ENCODE measurements around the gene BPI.
"Not testable (repeated sequence)": the region's sequence is repeated elsewhere in the genome, so short reads cannot be mapped to it uniquely, and the experiment has no call there.

BPI gene

DNA sequence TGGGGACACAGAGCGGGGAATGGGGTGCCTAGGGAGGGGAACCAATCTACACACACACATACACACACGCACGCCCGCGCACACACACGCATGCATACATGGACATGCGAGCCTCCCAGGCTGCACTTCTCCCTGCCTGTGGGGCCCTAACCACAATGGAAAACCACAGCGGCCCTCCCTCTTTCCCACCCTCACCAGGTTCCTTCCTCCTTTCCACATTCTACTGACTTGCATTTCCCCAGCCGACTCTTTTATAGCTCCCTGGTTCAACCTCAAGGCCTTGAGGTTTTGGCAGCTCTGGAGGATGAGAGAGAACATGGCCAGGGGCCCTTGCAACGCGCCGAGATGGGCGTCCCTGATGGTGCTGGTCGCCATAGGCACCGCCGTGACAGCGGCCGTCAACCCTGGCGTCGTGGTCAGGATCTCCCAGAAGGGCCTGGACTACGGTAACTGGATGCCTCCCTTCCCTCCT is at the start of gene BPI:
BPI (plus strand) TSS at position 249 of the 472 bp plus-strand sequence; CDS start at position 317, 68 bp downstream.
- TF ChIP-seq, protein P1, sequence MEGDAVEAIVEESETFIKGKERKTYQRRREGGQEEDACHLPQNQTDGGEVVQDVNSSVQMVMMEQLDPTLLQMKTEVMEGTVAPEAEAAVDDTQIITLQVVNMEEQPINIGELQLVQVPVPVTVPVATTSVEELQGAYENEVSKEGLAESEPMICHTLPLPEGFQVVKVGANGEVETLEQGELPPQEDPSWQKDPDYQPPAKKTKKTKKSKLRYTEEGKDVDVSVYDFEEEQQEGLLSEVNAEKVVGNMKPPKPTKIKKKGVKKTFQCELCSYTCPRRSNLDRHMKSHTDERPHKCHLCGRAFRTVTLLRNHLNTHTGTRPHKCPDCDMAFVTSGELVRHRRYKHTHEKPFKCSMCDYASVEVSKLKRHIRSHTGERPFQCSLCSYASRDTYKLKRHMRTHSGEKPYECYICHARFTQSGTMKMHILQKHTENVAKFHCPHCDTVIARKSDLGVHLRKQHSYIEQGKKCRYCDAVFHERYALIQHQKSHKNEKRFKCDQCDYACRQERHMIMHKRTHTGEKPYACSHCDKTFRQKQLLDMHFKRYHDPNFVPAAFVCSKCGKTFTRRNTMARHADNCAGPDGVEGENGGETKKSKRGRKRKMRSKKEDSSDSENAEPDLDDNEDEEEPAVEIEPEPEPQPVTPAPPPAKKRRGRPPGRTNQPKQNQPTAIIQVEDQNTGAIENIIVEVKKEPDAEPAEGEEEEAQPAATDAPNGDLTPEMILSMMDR (IDR thresholded peaks at IDR 0.05; ENCODE audit: low read depth, low read length, missing control alignments): no peak
- no peak within 1 kb of the TSS for H3K27ac ChIP-seq
- H3K27me3 ChIP-seq (replicated peaks): no peaks in the 10 kb centered on the region
- no peak for DNase-seq
- no peaks in the 10 kb centered on the region for H3K36me3 ChIP-seq (replicated peaks)
- H3K4me3 ChIP-seq (ENCODE audit: low read depth, low read length): no peak within 1 kb of the TSS
- in situ Hi-C loops (cut with HindIII; ENCODE audit: low pct_ligation_motif_present, low sequenced_read_pairs): no loop called here

DNA sequence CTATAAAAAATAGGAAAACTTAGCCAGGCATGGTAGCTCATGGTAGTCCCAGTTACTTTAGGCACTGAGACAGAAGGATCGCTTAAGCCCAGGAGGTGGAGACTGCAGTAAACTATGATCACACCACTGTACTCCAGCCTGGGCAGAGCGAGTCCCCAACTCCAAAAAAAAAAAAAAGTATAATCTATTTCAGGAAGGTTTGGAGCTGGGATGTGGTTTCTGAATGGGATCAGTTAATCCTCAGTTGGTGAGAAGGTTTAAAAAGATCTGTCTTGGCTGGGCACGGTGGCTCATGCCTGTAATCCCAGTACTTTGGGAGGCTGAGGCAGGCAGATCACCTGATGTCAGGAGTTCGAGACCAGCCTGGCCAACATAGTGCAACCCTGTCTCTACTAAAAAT is 49.3 kb upstream of the BPI start:
- H3K27me3 ChIP-seq (replicated peaks); in situ Hi-C loops (cut with HindIII; ENCODE audit: low pct_ligation_motif_present, low sequenced_read_pairs); H3K4me3 ChIP-seq (ENCODE audit: low read depth, low read length); DNase-seq: not testable (repeated sequence)
- peak overlapping the region; percentile 97 for H3K27ac ChIP-seq
- H3K36me3 ChIP-seq (replicated peaks): peaks cover 92% of the 10 kb centered on the region

DNA sequence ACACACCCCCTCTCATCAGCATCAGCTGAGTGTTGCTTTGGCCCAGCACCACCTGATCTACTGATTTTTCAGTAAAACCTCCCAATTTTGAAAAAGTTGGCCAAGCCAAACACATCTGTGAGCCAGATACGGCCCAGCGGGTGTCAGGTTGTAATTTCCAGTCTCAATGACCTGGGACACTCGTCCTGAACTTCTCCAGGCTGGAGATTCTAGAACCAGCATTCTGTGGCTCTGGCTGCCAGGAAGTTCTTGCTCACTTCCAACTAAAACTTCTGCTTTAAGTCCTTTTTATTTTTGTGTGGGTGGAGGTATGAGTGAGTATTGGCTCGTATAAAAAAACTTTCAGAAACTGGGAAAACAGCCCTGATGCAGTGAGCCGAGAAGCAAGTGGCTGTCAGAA is 48.6 kb upstream of the BPI start:
- no peak overlapping the region for H3K4me3 ChIP-seq (ENCODE audit: low read depth, low read length)
- H3K27me3 ChIP-seq (replicated peaks): no peaks in the 10 kb centered on the region
- H3K27ac ChIP-seq: peak overlapping the region; percentile 97
- in situ Hi-C loops (cut with HindIII; ENCODE audit: low pct_ligation_motif_present, low sequenced_read_pairs): no loop called here
- no peak for DNase-seq
- peaks cover 92% of the 10 kb centered on the region for H3K36me3 ChIP-seq (replicated peaks)
- TF ChIP-seq, protein P1 (IDR thresholded peaks at IDR 0.05; ENCODE audit: low read depth, low read length, missing control alignments): no peak

DNA sequence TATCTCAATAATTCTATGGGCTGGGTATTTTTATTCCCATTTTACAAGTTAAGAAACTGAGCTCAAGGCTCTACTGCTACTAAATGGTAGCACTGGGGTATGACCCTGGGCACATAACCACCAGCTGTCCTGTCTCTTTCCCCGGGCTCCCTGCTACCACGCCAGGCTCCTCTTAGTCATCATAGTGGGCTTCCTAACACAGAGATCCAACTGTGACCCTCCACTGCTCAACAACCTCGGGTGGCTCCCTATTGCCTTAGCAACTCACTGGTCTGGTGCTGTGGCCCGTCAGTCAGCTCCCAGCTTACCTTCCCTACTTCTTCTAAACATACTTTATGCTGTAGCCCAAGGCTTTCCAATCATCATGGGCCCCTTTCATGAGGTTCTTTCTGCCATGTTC is 47.9 kb upstream of the BPI start:
- H3K27me3 ChIP-seq (replicated peaks): no peaks in the 10 kb centered on the region
- in situ Hi-C loops (cut with HindIII; ENCODE audit: low pct_ligation_motif_present, low sequenced_read_pairs): no loop called here
- no peak overlapping the region for H3K4me3 ChIP-seq (ENCODE audit: low read depth, low read length)
- H3K27ac ChIP-seq: peak overlapping the region; percentile 97
- no peak for DNase-seq
- TF ChIP-seq, protein P1 (IDR thresholded peaks at IDR 0.05; ENCODE audit: low read depth, low read length, missing control alignments): no peak
- peaks cover 89% of the 10 kb centered on the region for H3K36me3 ChIP-seq (replicated peaks)

DNA sequence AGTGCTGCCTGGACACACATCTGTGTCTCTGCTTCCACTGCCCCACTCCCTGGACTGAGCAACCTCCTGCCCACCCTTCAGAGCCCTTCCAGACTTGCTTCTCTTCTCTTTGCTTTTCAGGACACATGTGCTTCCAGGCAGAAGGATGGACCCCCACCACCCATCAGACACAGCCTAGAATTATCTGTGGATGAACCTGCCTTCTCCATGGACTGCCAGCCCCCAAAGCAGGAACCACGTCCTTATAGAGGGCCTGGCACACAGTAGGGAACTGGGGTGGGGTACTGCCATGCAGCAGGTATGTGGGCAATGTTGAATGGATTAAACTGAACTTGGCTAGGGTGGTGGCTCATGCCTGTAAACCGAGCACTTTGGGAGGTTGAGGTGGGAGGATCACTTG is 47.0 kb upstream of the BPI start:
- in situ Hi-C loops (cut with HindIII; ENCODE audit: low pct_ligation_motif_present, low sequenced_read_pairs): no loop called here
- DNase-seq: no peak

DNA sequence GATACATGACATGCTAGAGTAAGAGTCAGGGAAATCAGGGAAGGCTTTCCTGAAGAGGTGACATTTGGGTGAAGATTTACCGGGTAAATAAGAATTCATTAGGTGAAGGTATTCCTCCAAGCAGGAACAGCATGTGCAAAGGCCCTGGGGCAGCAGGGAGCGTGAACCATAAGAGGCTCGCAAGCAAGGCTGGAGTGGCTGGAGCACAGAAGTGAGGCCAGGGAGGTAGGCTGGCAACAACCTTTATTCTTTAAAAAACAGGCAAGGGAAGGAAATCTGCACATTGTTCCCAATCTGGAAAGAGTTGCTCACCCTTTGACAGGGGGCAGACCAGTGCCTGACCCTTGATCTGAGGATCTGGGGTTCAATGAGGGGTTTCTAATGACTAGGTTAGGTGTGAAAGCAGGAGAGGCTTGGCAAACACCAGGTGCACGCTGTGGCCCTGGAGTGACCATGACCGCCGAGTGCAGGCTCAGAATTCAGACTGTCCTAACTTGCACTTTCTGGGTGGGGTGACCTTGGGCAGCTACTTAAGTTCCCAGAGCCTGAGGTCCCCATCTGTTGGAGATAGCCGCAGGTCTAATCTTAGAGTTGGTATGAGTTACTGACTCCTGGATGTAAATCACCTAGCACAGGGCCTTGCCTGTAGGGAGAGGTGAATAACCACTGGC is 45.3 kb upstream of the BPI start:
- no peak for DNase-seq
- Histone ChIP-seq H3K27me3 (replicated peaks) (no peaks in the 10 kb centered on the region), H3K27ac (peak overlapping the region; percentile 97), H3K36me3 (replicated peaks) (peaks cover 62% of the 10 kb centered on the region), H3K4me3 (ENCODE audit: low read depth, low read length) (peak overlapping the region; percentile 94)
- in situ Hi-C loops (cut with HindIII; ENCODE audit: low pct_ligation_motif_present, low sequenced_read_pairs): no loop called here
- TF ChIP-seq, protein P1 (IDR thresholded peaks at IDR 0.05; ENCODE audit: low read depth, low read length, missing control alignments): no peak

More for the DNA sequence above, 47.0 kb upstream of the BPI start:
- H3K36me3 ChIP-seq (replicated peaks): peaks cover 79% of the 10 kb centered on the region
- no peaks in the 10 kb centered on the region for H3K27me3 ChIP-seq (replicated peaks)
- H3K4me3 ChIP-seq (ENCODE audit: low read depth, low read length): no peak overlapping the region
- TF ChIP-seq, protein P1 (IDR thresholded peaks at IDR 0.05; ENCODE audit: low read depth, low read length, missing control alignments): no peak
- H3K27ac ChIP-seq: peak overlapping the region; percentile 97

Measured in brain microvascular endothelial cell (primary cell).